Gastrocnemius medialis (tissue), 4 donors: ENCODE data around the gene USH2A.

Source experiments
- CTCF ChIP-seq, 5 experiments: fragments of 450-650 bp in 3 of 5; fragments of 200-600 bp in 2 of 5; sonication (generic) in 2 of 5; IDR thresholded peaks in 4 of 5; conservative IDR thresholded peaks in 1 of 5; 1 replicate in 4 of 5; 2 replicates in 1 of 5; pipeline ENCODE4 v1.5.1; 2016 to 2019; ENCODE audit warnings: antibody characterized with exemption in 5 of 5, mild to moderate bottlenecking in 3 of 5, moderate library complexity in 3 of 5
- POLR2A ChIP-seq, 2 donors: fragments of 450-650 bp; IDR thresholded peaks; one replicate each; pipeline ENCODE4 v1.6.1; 2017; ENCODE audit warnings: antibody characterized with exemption in 2 of 2, mild to moderate bottlenecking in 2 of 2, moderate library complexity in 2 of 2

GRCh38 chr1:215894617-215895016 is 528.6 kb downstream of the USH2A start:
- no peak for TF ChIP-seq POLR2A (IDR thresholded peaks at IDR 0.05)
- TF ChIP-seq CTCF (IDR thresholded peaks at IDR 0.05 in 4 of 5, conservative IDR thresholded peaks at IDR 0.05 in 1 of 5): no peak
